ENCODE data around the gene NID2.

DNA sequence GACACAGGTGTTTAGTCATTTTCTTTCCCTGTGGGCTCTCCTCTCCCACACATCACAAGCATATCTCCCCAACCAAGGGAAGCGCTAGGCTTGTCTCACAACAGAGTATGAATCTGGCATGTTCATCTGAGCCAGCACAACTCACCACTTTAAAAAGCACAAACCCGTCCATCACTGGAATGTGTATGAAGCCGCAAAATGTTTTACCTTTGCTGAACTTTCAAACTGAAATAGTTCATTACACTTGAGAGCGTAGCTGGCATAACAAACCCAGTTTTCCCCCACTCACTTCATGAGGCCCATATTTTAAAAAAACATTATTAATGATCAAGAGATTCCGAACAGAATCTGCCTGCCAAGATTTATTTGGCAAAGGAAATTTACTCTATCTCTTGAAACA is 15.8 kb downstream of the NID2 start:
- no peak for TF ChIP-seq FOXP2 (optimal IDR thresholded peaks at IDR 0.05; ENCODE audit: control extremely low read depth, extremely low read length, insufficient read depth)
- TF ChIP-seq POLR2AphosphoS5 (IDR thresholded peaks at IDR 0.05; ENCODE audit: borderline replicate concordance, low read depth, low read length), result no peak
- no peak for TF ChIP-seq EZH2 (IDR thresholded peaks at IDR 0.05)
